Tongue (tissue), 2 donors: ENCODE results near the gene EPG5. TPM values are rescaled to one million over a fixed set of nuclear protein-coding genes. Genes with fewer than 3 reads are reported as not detected.
"Not testable (repeated sequence)": the region's sequence is repeated elsewhere in the genome, so short reads cannot be mapped to it uniquely, and the experiment has no call there.

Experiments
- DNase-seq: peaks from one replicate; pipeline ENCODE4 v3.0.0-alpha.2; 2015
- total RNA-seq: library from RNA; depleted of rRNA; stranded (reverse); fragments of >200 nt; gene quantifications from one replicate; pipeline ENCODE4 v1.2.3, GENCODE V29; 2014

EPG5 gene
- 38.8 TPM for total RNA-seq

DNA sequence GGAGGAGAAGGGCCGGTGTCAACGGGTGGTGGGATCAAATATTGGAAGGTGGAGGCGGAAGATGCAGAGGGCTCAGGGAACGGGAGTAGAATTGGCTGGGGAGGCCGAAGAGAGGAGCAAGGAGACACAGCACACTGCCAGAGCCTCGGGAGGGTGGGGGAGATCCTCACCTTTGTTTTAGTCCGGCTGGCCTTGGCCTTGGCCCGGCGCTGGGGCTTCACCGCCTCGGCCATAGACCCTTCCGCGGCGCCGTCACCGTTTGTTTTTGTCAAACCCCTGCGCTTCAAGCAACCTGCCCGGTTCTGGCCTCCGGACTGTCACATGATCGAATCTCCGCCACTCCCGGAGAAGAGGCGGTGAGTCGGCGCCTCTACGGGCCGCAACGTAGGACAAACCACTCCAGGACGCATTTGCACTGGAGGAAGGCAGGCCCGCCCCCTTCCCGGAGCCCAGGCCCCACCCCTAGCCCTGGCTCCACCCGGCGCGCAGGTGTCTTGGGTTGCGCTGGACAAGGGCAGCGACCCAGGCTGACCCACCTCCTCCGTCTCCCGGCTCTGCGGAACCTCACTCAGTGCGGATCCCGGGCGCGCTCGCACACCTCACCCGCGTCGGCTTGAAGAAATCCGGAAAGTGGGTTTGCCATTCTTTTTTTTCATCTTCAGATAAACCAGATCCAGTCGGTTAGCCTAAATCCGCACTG, at the start of gene EPG5:
Gene EPG5, minus strand, starts transcription at position 323 of the 700 bp plus-strand sequence. Its CDS starts 90 bp downstream, at position 233.
- DNase-seq = peak; percentile 98

GRCh38 chr18:46013484-46014189, 46.5 kb upstream of the EPG5 start:
- DNase-seq = no peak

- DNase-seq = no peak
Observed at GRCh38 chr18:46010676-46011075, 43.5 kb upstream of the EPG5 start.

DNA sequence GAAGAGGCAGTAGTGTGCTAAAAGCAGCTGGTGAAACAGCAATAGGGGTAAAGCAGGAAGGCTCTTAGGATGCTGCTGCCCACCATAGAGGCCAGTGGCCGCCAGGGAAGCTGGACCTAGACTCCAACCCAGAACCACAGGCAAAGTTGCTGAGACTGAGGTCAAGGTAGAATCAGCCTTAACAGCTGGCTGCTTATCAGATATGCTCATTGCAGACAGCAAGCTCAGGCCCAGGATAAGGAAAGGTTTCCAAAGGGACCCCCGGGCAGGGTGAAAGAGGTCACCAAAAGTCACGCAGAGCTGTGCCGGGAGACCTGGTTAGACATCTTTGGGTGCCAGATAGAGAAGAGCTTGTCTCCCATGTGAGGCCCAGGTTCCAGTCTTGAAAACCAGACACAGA, 42.9 kb upstream of the EPG5 start:
- no peak for DNase-seq

DNA sequence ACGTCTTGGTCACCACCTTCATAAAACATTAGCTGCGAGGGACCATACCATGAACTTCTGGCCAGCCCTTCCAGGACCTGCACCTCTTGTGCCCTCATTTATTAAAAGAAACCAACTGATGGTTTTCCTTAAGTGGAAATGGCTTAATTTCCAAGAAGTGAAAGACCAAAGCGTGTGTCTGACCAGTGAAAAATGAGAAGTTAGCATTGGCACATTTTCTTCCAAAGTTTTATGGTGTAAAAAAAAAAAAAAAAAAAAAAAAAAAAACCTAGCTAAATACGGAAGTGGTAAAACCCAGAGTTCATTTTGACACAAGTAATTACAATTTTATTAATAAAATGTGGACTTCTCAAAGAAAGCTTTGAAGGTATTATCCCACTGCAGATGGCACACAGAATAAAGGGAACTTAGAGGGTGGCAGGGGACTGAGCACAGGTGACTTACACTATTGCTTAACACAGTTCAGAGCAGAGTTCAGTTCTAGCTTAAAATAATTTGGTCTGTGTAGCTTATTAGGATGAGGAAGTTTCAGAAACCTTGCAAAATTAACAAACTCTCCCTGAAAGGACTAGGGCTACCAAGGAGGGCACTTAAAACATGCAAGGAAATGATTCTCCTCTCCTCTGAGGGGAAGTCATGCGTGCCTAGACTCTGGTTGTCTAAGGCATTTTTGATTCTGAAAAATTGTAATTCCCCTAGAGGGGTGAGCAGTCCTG, 42.2 kb upstream of the EPG5 start:
- no peak for DNase-seq

DNA sequence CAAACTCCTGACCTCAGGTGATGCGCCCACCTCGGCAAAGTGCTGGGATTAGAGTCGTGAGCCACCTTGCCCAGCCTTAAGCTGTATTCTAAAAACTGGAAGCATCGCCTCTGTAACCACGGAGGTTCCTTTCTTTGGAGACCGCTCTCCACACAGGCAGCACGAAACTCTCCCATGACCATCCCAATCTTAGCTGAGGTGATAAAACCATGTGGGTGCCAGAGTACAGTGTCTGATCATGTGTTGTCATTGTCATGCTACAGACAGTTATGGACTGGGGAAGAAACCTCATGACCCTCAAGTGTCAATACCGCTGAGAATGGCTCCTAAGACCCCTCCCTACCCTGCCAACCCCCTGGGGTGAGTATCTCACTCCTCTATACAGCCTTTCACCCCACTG, 41.4 kb upstream of the EPG5 start:
- no peak for DNase-seq

GRCh38 chr18:46007165-46007564, 40.0 kb upstream of the EPG5 start:
- no peak for DNase-seq

DNA sequence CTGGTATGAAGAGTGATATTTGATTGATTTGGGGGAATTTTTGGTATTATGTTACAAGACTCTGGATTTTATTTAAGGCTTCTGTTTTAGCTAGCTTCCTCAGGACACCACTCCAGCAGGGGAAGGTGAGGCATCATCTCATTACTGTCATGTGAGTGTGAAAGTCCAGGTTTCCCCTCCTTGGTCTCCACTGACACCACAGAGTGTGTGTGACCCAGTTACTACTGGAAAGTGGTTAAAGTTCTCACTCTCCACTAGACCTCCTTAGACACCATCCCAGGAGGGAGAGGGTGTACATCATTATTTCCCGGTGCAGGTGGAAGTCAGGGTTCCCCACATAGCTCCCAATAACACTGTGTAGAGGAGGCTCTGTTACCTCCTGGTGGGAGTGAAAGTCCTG, 35.8 kb upstream of the EPG5 start:
- no peak for DNase-seq

GRCh38 chr18:46001892-46002291, 34.8 kb upstream of the EPG5 start:
- DNase-seq = no peak

DNA sequence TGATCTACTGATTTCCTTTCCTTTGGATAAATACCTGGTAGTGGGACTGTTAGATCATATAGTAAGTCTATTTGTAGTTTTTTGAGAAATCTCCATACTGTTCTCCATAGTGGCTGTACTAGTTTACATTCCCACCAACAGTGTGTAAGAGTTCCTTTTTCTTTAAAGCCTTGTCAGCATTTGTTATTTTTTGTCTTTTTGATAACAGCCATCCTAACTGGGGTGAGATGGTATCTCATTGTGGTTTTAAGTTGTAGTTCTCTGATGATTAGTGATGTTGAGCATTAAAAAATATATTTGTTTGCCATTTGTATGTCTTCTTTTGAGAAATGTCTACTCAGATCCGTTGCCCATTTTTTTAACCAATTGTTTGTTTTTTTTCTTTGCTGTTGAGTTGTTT, 33.9 kb upstream of the EPG5 start:
- DNase-seq = no peak

- no peak for DNase-seq
Observed at GRCh38 chr18:45999536-45999935, 32.4 kb upstream of the EPG5 start.

GRCh38 chr18:45998244-45998643, 31.1 kb upstream of the EPG5 start:
- no peak for DNase-seq

DNA sequence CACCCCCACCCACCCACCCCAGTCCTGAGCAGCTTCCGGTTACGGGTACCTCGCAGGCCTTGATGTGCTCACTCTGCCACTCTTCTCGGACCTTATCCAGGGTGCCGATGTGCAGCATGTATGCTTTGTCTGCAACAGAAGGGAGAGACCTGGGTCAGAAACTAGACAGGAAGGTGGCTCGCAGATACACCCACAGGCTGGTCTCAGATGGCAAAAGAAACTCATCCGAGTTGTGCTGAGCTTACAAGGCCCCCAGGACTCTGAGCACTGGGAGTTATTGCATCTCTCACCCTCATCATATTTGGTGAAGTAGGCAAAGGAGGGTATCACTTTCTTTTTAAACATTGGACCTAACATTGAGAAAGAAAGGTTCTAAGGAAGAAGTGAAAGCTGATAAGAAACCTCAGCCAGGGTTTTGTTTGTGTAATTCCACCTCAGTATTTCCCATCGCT, 30.6 kb upstream of the EPG5 start:
- no peak for DNase-seq

GRCh38 chr18:45995461-45995860, 28.3 kb upstream of the EPG5 start:
- peak; percentile 79 for DNase-seq

GRCh38 chr18:45993438-45993837, 26.3 kb upstream of the EPG5 start:
- DNase-seq = no peak

DNA sequence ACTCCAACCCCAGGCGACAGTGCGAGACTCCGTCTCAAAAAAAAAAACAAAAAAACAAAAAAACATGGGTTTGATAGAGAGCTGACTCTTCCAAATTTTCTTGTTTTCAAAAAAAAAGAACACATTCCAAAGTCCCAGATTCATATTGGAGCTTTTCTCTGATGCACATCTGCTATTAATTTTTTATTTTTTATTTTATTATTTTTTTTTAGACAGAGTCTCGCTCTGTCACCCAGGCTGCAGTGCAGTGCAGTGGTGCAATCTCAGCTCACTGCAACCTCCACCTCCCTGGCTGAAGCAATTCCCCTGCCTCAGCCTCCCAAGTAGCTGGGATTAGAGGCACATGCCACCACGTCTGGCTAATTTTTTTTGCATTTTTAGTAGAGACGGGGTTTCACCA, 25.4 kb upstream of the EPG5 start:
- not testable (repeated sequence) for DNase-seq

DNA sequence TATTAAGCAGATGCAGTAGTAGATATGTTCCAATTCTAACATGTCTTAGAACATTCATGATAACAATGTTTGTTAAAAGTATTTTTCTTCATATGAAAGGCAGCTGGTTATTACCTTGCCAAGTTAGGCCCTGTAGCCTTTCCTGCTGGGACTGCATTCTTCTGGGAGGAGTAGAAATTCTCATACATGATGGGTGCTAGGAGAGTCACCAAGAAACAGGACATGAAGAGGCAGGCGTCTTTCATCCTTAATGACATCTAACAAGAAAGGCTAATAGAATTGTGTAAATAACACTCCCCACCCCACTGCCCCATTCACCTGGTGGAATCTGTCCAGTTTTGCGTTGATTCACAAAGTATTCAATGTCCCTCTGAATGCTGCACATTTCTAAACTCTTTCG, 24.7 kb upstream of the EPG5 start:
- no peak for DNase-seq

DNA sequence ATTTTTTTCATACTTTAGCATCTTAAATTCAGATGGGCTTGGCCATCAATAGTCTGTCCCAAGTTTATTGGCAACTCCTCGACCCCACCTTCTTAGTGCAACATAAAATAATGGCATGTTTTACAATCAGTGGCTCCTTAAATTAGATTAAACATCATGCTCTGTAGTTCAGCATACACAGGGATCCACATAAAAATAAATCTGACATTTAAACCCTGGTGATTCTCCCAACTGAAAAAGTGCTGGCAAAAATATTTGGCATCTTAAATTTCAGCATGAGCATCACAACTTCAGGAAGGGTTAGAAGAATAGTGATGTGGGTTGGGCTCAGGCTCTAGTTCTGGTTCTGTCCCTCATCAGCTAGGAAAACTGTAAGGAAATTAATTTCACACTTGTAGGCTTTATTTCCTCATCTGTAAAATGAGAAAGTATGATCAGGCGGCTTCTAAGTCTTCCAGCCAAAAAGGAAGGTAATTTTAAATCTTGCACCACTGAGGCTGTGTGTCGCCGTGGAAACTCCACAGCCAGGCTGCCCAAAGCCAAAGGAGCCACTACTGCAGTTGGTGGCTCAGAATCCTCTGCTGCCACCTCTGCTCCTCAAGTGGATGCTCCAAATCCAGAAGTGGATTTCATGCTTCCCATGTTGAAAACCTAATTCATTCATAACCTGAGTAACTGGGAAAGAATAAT, 17.6 kb upstream of the EPG5 start:
- DNase-seq = no peak

DNA sequence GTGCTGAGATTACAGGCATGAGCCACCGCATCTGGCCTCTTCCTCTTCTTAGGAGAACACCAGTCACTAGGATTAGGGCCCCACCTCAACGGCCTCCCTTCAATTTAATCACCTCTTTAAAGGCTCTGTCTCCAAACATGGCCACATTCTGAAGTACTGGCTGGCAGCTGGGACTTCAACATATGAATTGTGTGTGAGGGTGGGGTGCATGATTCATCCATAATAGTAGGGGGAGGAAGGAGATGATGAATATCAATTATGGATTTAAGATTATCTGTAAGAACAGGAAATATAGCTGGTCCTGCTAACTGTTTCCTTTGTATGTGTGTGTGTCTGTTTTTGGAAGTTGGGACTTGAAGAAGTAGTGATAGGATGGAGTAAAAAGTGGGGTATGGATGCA, 14.7 kb upstream of the EPG5 start:
- no peak for DNase-seq

- DNase-seq = no peak
Observed at GRCh38 chr18:45980229-45980628, 13.1 kb upstream of the EPG5 start.

GRCh38 chr18:45978084-45978483, 11.0 kb upstream of the EPG5 start:
- DNase-seq = no peak

DNA sequence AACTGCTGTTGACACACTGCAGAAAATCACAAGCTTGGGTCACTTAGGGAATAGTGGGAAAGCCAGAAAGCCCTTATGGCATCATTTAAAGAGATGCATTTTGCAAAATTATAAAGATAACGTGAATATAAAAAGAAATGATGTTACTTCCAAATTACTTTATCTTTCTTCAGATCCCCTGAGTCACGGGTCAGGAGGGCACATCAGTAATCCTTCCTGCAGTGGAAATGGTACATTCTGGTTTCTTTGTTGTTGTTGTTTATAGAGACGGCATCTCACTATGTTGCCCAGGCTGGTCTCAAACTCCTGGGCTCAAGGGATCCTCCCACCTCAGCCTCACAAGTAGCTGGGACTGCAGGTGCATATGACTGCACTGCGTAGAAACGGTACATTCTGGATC, 9.8 kb upstream of the EPG5 start:
- no peak for DNase-seq

- DNase-seq = no peak
Observed at GRCh38 chr18:45976566-45976965, 9.4 kb upstream of the EPG5 start.
